Measurements from ENCODE around the gene FAM118B.

GRCh38 chr11:126211236-126212088, at the start of gene FAM118B, which contains the start of gene RPUSD4:
- TF ChIP-seq CTCF (IDR thresholded peaks at IDR 0.05; ENCODE audit: low read length) = no peak
- TF ChIP-seq EZH2 (IDR thresholded peaks at IDR 0.05; ENCODE audit: borderline replicate concordance, low read length) = no peak
